ENCODE measurements around the gene IL10RB.
"Not testable (repeated sequence)": the region's sequence is repeated elsewhere in the genome, so short reads cannot be mapped to it uniquely, and the experiment has no call there.

IL10RB gene

DNA sequence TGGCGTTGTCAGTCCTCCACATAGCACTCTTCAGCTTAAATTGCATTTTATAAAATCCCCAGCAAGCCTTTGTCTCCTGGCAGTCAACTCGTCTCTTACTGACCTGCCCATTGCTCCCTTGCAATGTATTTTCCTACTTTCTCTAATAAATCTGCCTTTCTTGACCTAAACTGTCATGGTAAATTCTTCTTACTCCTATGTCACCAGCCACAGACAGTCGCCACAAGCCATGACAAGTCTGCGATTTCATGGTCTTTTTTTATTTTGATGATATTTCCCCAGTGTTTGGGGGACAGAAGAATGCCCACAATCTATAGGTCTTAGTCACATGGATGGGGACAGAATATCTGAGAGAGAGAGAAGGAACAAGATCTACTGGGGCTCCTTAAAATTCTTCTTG is 28.0 kb upstream of the IL10RB start (continued):
- TF ChIP-seq, protein P1, sequence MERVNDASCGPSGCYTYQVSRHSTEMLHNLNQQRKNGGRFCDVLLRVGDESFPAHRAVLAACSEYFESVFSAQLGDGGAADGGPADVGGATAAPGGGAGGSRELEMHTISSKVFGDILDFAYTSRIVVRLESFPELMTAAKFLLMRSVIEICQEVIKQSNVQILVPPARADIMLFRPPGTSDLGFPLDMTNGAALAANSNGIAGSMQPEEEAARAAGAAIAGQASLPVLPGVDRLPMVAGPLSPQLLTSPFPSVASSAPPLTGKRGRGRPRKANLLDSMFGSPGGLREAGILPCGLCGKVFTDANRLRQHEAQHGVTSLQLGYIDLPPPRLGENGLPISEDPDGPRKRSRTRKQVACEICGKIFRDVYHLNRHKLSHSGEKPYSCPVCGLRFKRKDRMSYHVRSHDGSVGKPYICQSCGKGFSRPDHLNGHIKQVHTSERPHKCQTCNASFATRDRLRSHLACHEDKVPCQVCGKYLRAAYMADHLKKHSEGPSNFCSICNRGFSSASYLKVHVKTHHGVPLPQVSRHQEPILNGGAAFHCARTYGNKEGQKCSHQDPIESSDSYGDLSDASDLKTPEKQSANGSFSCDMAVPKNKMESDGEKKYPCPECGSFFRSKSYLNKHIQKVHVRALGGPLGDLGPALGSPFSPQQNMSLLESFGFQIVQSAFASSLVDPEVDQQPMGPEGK (CRISPR knock-in tag; IDR thresholded peaks at IDR 0.05; ENCODE audit: borderline replicate concordance): no peak
- TF ChIP-seq PPARA (CRISPR knock-in tag; IDR thresholded peaks at IDR 0.05; ENCODE audit: borderline replicate concordance) (no peak), ESRRG (CRISPR knock-in tag; IDR thresholded peaks at IDR 0.05) (no peak)

DNA sequence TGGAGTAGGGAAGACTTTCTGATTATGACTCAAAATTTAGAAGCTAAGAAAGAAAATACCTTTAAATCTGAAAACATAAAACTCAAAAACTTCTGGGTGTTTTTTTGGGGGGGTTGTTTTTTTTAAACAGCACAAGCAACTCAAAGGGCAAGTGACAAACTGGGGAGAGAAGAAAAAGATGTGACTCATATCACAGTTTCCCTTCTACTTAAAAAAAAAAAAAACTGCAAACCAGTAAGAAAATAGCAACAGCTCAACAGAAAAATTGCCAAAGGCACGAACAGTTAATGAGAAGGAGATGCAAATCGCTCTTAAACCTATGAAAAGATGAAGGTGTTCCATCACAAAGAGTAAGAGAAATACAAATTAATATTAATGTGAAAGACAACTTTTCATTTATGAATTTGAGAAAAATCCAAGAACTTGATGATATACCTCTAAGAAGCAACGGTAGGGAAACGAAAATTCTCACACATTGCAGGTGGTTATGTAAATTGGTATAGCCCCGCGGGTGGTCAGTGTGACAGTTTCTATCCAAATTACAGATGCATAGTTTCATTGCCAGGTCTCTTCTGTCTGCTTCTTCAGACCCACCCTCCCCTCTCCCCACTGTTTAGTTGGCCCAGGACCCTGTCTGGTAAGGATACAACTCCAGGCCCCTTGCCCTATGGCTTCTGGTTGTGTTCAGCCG is 27.5 kb upstream of the IL10RB start:
- ATAC-seq: no peak

GRCh38 chr21:33239559-33240127 is 26.5 kb upstream of the IL10RB start:
- ATAC-seq: not testable (repeated sequence)

More for the DNA sequence above, 27.5 kb upstream of the IL10RB start:
- TF ChIP-seq, protein P2, sequence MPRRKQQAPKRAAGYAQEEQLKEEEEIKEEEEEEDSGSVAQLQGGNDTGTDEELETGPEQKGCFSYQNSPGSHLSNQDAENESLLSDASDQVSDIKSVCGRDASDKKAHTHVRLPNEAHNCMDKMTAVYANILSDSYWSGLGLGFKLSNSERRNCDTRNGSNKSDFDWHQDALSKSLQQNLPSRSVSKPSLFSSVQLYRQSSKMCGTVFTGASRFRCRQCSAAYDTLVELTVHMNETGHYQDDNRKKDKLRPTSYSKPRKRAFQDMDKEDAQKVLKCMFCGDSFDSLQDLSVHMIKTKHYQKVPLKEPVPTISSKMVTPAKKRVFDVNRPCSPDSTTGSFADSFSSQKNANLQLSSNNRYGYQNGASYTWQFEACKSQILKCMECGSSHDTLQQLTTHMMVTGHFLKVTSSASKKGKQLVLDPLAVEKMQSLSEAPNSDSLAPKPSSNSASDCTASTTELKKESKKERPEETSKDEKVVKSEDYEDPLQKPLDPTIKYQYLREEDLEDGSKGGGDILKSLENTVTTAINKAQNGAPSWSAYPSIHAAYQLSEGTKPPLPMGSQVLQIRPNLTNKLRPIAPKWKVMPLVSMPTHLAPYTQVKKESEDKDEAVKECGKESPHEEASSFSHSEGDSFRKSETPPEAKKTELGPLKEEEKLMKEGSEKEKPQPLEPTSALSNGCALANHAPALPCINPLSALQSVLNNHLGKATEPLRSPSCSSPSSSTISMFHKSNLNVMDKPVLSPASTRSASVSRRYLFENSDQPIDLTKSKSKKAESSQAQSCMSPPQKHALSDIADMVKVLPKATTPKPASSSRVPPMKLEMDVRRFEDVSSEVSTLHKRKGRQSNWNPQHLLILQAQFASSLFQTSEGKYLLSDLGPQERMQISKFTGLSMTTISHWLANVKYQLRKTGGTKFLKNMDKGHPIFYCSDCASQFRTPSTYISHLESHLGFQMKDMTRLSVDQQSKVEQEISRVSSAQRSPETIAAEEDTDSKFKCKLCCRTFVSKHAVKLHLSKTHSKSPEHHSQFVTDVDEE (CRISPR knock-in tag; IDR thresholded peaks at IDR 0.05): no peak
- TF ChIP-seq ZNF8 (CRISPR knock-in tag; IDR thresholded peaks at IDR 0.05): no peak
- TF ChIP-seq TOX (CRISPR knock-in tag; IDR thresholded peaks at IDR 0.05; ENCODE audit: borderline replicate concordance): no peak
- no peak for TF ChIP-seq RARB (CRISPR knock-in tag; IDR thresholded peaks at IDR 0.05)
- no peak for TF ChIP-seq CSDC2 (CRISPR knock-in tag; IDR thresholded peaks at IDR 0.05)
- TF ChIP-seq TCF4 (CRISPR knock-in tag; IDR thresholded peaks at IDR 0.05; ENCODE audit: borderline replicate concordance): no peak
- TF ChIP-seq ZNF565 (CRISPR knock-in tag; conservative IDR thresholded peaks at IDR 0.05; ENCODE audit: low read depth): no peak

GRCh38 chr21:33240404-33240803 is 25.8 kb upstream of the IL10RB start:
- TF ChIP-seq RARB (CRISPR knock-in tag; IDR thresholded peaks at IDR 0.05): no peak
- TF ChIP-seq PPARA (CRISPR knock-in tag; IDR thresholded peaks at IDR 0.05; ENCODE audit: borderline replicate concordance): no peak
- TF ChIP-seq, protein P3, sequence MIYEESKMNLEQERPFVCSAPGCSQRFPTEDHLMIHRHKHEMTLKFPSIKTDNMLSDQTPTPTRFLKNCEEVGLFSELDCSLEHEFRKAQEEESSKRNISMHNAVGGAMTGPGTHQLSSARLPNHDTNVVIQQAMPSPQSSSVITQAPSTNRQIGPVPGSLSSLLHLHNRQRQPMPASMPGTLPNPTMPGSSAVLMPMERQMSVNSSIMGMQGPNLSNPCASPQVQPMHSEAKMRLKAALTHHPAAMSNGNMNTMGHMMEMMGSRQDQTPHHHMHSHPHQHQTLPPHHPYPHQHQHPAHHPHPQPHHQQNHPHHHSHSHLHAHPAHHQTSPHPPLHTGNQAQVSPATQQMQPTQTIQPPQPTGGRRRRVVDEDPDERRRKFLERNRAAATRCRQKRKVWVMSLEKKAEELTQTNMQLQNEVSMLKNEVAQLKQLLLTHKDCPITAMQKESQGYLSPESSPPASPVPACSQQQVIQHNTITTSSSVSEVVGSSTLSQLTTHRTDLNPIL (CRISPR knock-in tag; IDR thresholded peaks at IDR 0.05; ENCODE audit: low read depth): no peak
- TF ChIP-seq, protein P1 (CRISPR knock-in tag; IDR thresholded peaks at IDR 0.05; ENCODE audit: borderline replicate concordance): no peak
- no peak for TF ChIP-seq ZNF565 (CRISPR knock-in tag; conservative IDR thresholded peaks at IDR 0.05; ENCODE audit: low read depth)
- TF ChIP-seq SNAI2 (CRISPR knock-in tag; IDR thresholded peaks at IDR 0.05): no peak
- TF ChIP-seq BACH2 (CRISPR knock-in tag; IDR thresholded peaks at IDR 0.05; ENCODE audit: borderline replicate concordance): no peak
- TF ChIP-seq TOX (CRISPR knock-in tag; IDR thresholded peaks at IDR 0.05; ENCODE audit: borderline replicate concordance): no peak
- TF ChIP-seq ZFP3 (CRISPR knock-in tag; IDR thresholded peaks at IDR 0.05): no peak
- TF ChIP-seq, protein P2 (CRISPR knock-in tag; IDR thresholded peaks at IDR 0.05): no peak
- TF ChIP-seq TCF4 (CRISPR knock-in tag; IDR thresholded peaks at IDR 0.05; ENCODE audit: borderline replicate concordance): no peak
- TF ChIP-seq CSRNP3 (CRISPR knock-in tag; IDR thresholded peaks at IDR 0.05): no peak
- no peak for TF ChIP-seq OSR1 (CRISPR knock-in tag; IDR thresholded peaks at IDR 0.05)
- no peak for TF ChIP-seq ZNF70 (CRISPR knock-in tag; IDR thresholded peaks at IDR 0.05)
- TF ChIP-seq ZC3H10 (CRISPR knock-in tag; IDR thresholded peaks at IDR 0.05): no peak
- TF ChIP-seq ZNF8 (CRISPR knock-in tag; IDR thresholded peaks at IDR 0.05): no peak

More at GRCh38 chr21:33240404-33240803, 25.8 kb upstream of the IL10RB start:
- no peak for ATAC-seq

All from SK-N-SH treated with all-trans-retinoic acid at 6 μM for 48 hours (cell line).